Measurements from ENCODE around the gene CDKN1C. TPM values are rescaled to one million over a fixed set of nuclear protein-coding genes. Genes with fewer than 3 reads are reported as not detected.

Gene CDKN1C
- total RNA-seq, 4 donors from 2014 or later, result 153 to 349 (median 186) TPM

- no peak overlapping the region for H3K27ac ChIP-seq (replicated peaks in 1 of 4)
- intact Hi-C loops (cut with DNase I), result no loop called here
- 84% methylated on average over 10 of the region's 13 CpGs for WGBS
- no peak for TF ChIP-seq POLR2A (IDR thresholded peaks at IDR 0.05; ENCODE audit: low read depth)
- no peak for TF ChIP-seq EP300 (IDR thresholded peaks at IDR 0.05)
- TF ChIP-seq CTCF (IDR thresholded peaks at IDR 0.05), result no peak
- no peak for TF ChIP-seq POLR2AphosphoS5 (IDR thresholded peaks at IDR 0.05)
- DNase-seq (ENCODE audit: extremely low spot score), result no peak
- no peak overlapping the region for H3K4me3 ChIP-seq
- H3K4me1 ChIP-seq, result peaks cover 25 to 36% (median 33%) of the 10 kb centered on the region in 4 donors
- H3K27me3 ChIP-seq, result peaks cover 0 to 41% (median 17%) of the 10 kb centered on the region in 4 donors
- peaks cover 0 to 2% (median 0%) of the 10 kb centered on the region in 4 donors for H3K9me3 ChIP-seq
- H3K36me3 ChIP-seq, result no peaks in the 10 kb centered on the region
Observed at GRCh38 chr11:2931771-2932738, 46.5 kb upstream of the CDKN1C start.

- Histone ChIP-seq H3K27ac (replicated peaks in 1 of 4) (no peak overlapping the region), H3K36me3 (no peaks in the 10 kb centered on the region)
Observed at GRCh38 chr11:2931420-2931746, 45.8 kb upstream of the CDKN1C start.

GRCh38 chr11:2930704-2931419 is 45.3 kb upstream of the CDKN1C start:
- DNase-seq (ENCODE audit: extremely low spot score), result no peak
- H3K27ac ChIP-seq (replicated peaks in 1 of 4), result peak overlapping the region in 2 of 4 donors; percentile 47 to 53
- TF ChIP-seq CTCF (IDR thresholded peaks at IDR 0.05) (peak; percentile 40 to 50 (median 47)), EP300 (IDR thresholded peaks at IDR 0.05) (no peak)
- peaks cover 25 to 36% (median 33%) of the 10 kb centered on the region in 4 donors for H3K4me1 ChIP-seq
- H3K27me3 ChIP-seq, result peaks cover 0 to 50% (median 17%) of the 10 kb centered on the region in 4 donors
- 59% methylated on average over 12 of the region's 21 CpGs for WGBS
- intact Hi-C loops (cut with DNase I), result no loop called here
- H3K9me3 ChIP-seq, result no peaks in the 10 kb centered on the region
- peak overlapping the region; percentile 53 to 69 (median 54) for H3K4me3 ChIP-seq
- H3K36me3 ChIP-seq, result no peaks in the 10 kb centered on the region

More at GRCh38 chr11:2931420-2931746, 45.8 kb upstream of the CDKN1C start:
- intact Hi-C loops (cut with DNase I), result no loop called here
- Histone ChIP-seq H3K4me1 (peaks cover 25 to 36% (median 33%) of the 10 kb centered on the region in 4 donors), H3K27me3 (peaks cover 0 to 48% (median 17%) of the 10 kb centered on the region in 4 donors), H3K4me3 (no peak overlapping the region), H3K9me3 (no peaks in the 10 kb centered on the region)
- TF ChIP-seq EP300 (IDR thresholded peaks at IDR 0.05), result no peak
- no peak for TF ChIP-seq POLR2A (IDR thresholded peaks at IDR 0.05; ENCODE audit: low read depth)
- no peak for TF ChIP-seq CTCF (IDR thresholded peaks at IDR 0.05)
- no peak for TF ChIP-seq POLR2AphosphoS5 (IDR thresholded peaks at IDR 0.05)
- no peak for DNase-seq (ENCODE audit: extremely low spot score)
- 90% methylated on average over 4 of the region's 4 CpGs for WGBS

- Histone ChIP-seq H3K4me3 (peak overlapping the region; percentile 53 to 69 (median 54)), H3K27ac (replicated peaks in 1 of 4) (peak overlapping the region; percentile 20 to 53 (median 44)), H3K27me3 (peaks cover 0 to 52% (median 17%) of the 10 kb centered on the region in 4 donors), H3K9me3 (no peaks in the 10 kb centered on the region), H3K36me3 (no peaks in the 10 kb centered on the region), H3K4me1 (peaks cover 25 to 36% (median 33%) of the 10 kb centered on the region in 4 donors)
- TF ChIP-seq CTCF (IDR thresholded peaks at IDR 0.05) (peak in 1 of 3 experiments; percentile 48), POLR2AphosphoS5 (IDR thresholded peaks at IDR 0.05) (no peak)
- DNase-seq (ENCODE audit: extremely low spot score), result no peak
- 9% methylated on average over 35 of the region's 47 CpGs for WGBS
- intact Hi-C loops (cut with DNase I), result no loop called here
Observed at GRCh38 chr11:2929950-2930703, 44.6 kb upstream of the CDKN1C start.
